ENCODE measurements around the gene MLIP. TPM values are rescaled to one million over a fixed set of nuclear protein-coding genes. Genes with fewer than 3 reads are reported as not detected.

Gene MLIP
- total RNA-seq, 3 donors from 2014 or later = 0.44 to 4.5 TPM; not detected in 1

- DNase-seq (ENCODE audit: low spot score in 2 of 2) = no peak
- no peaks in the 10 kb centered on the region for H3K9me3 ChIP-seq
- H3K36me3 ChIP-seq = no peaks in the 10 kb centered on the region
- H3K4me1 ChIP-seq = no peaks in the 10 kb centered on the region
- no peaks in the 10 kb centered on the region for H3K27me3 ChIP-seq
- intact Hi-C loops (cut with DNase I; ENCODE audit: low total_unique reads) = no loop called here
- H3K27ac ChIP-seq = no peak overlapping the region
- no peak overlapping the region for H3K4me3 ChIP-seq
- no peak for TF ChIP-seq POLR2AphosphoS5 (IDR thresholded peaks at IDR 0.05)
- no peak for TF ChIP-seq POLR2A (IDR thresholded peaks at IDR 0.05)
- TF ChIP-seq CTCF (IDR thresholded peaks at IDR 0.05) = no peak
Measured at GRCh38 chr6:54095723-54096122, 15.5 kb upstream of the MLIP start.

- no peaks in the 10 kb centered on the region for H3K9me3 ChIP-seq
- intact Hi-C loops (cut with DNase I; ENCODE audit: low total_unique reads) = no loop called here
- no peak overlapping the region for H3K4me3 ChIP-seq
- H3K36me3 ChIP-seq = no peaks in the 10 kb centered on the region
- TF ChIP-seq CTCF (IDR thresholded peaks at IDR 0.05) = no peak
- no peak for TF ChIP-seq POLR2A (IDR thresholded peaks at IDR 0.05)
- TF ChIP-seq POLR2AphosphoS5 (IDR thresholded peaks at IDR 0.05) = no peak
- no peaks in the 10 kb centered on the region for H3K4me1 ChIP-seq
- H3K27me3 ChIP-seq = no peaks in the 10 kb centered on the region
- DNase-seq (ENCODE audit: low spot score in 2 of 2) = no peak
- H3K27ac ChIP-seq = no peak overlapping the region
Measured at GRCh38 chr6:54096811-54097210, 14.4 kb upstream of the MLIP start.

GRCh38 chr6:54097753-54098152, 13.5 kb upstream of the MLIP start:
- no peak for DNase-seq (ENCODE audit: low spot score in 2 of 2)
- H3K27ac ChIP-seq = no peak overlapping the region
- TF ChIP-seq POLR2AphosphoS5 (IDR thresholded peaks at IDR 0.05) (no peak), POLR2A (IDR thresholded peaks at IDR 0.05) (no peak), CTCF (IDR thresholded peaks at IDR 0.05) (no peak)
- no peaks in the 10 kb centered on the region for H3K27me3 ChIP-seq
- intact Hi-C loops (cut with DNase I; ENCODE audit: low total_unique reads) = no loop called here
- no peaks in the 10 kb centered on the region for H3K9me3 ChIP-seq
- no peaks in the 10 kb centered on the region for H3K4me1 ChIP-seq
- no peak overlapping the region for H3K4me3 ChIP-seq
- H3K36me3 ChIP-seq = no peaks in the 10 kb centered on the region

- Histone ChIP-seq H3K9me3 (no peaks in the 10 kb centered on the region), H3K36me3 (no peaks in the 10 kb centered on the region), H3K27me3 (no peaks in the 10 kb centered on the region), H3K4me3 (no peak overlapping the region), H3K27ac (no peak overlapping the region), H3K4me1 (no peaks in the 10 kb centered on the region)
- intact Hi-C loops (cut with DNase I; ENCODE audit: low total_unique reads) = no loop called here
- DNase-seq (ENCODE audit: low spot score in 2 of 2) = no peak
- TF ChIP-seq POLR2AphosphoS5 (IDR thresholded peaks at IDR 0.05) (no peak), CTCF (IDR thresholded peaks at IDR 0.05) (no peak), POLR2A (IDR thresholded peaks at IDR 0.05) (no peak)
Measured at GRCh38 chr6:54098450-54099044, 12.7 kb upstream of the MLIP start.

GRCh38 chr6:54099225-54099624, 12.0 kb upstream of the MLIP start:
- intact Hi-C loops (cut with DNase I; ENCODE audit: low total_unique reads) = no loop called here
- Histone ChIP-seq H3K9me3 (no peaks in the 10 kb centered on the region), H3K4me1 (no peaks in the 10 kb centered on the region), H3K36me3 (no peaks in the 10 kb centered on the region), H3K4me3 (no peak overlapping the region), H3K27ac (no peak overlapping the region), H3K27me3 (no peaks in the 10 kb centered on the region)
- no peak for TF ChIP-seq CTCF (IDR thresholded peaks at IDR 0.05)
- TF ChIP-seq POLR2A (IDR thresholded peaks at IDR 0.05) = no peak
- TF ChIP-seq POLR2AphosphoS5 (IDR thresholded peaks at IDR 0.05) = no peak
- no peak for DNase-seq (ENCODE audit: low spot score in 2 of 2)

Measured in breast epithelium (tissue), 4 donors.